OCI-LY3 (cell line): Measurements from ENCODE around the gene ITGAE.
"Not testable (repeated sequence)": the region's sequence is repeated elsewhere in the genome, so short reads cannot be mapped to it uniquely, and the experiment has no call there.

Experiments used
- H2AFZ ChIP-seq: fragments of 200-600, 300-600 bp; shearing (Covaris generic); 2 replicates; pipeline ENCODE4 v1.6.0; 2014; ENCODE audit warnings: antibody characterized with exemption, low read depth, low read length
- H3K27ac ChIP-seq: fragments of 200-600, 300-600 bp; sonication (generic); 2 replicates; pipeline ENCODE4 v1.5.1; 2014; ENCODE audit warnings: mild to moderate bottlenecking, low read length, moderate library complexity, mixed read lengths
- H3K27me3 ChIP-seq: fragments of 200-600, 300-600 bp; sonication (generic); 2 replicates; pipeline ENCODE4 v1.6.1; 2014; ENCODE audit warnings: low read depth, low read length, mixed read lengths
- H3K36me3 ChIP-seq: fragments of 200-600, 300-600 bp; sonication (generic); replicated peaks from 2 replicates; pipeline ENCODE3; 2014; ENCODE audit warnings: low read depth, low read length, mixed read lengths
- H3K4me1 ChIP-seq: fragments of 300-600, 200-600 bp; sonication (generic); 2 replicates; pipeline ENCODE4 v1.6.1; 2014; ENCODE audit warnings: low read length, mixed read lengths
- H3K4me2 ChIP-seq: fragments of 200-600, 300-600 bp; sonication (generic); 2 replicates; pipeline ENCODE4 v1.6.1; 2014; ENCODE audit warnings: low read length, mixed read lengths
- H3K4me3 ChIP-seq: fragments of 300-600, 200-600 bp; sonication (generic); 2 replicates; pipeline ENCODE4 v1.5.1; 2014; ENCODE audit warnings: antibody characterized with exemption, mild to moderate bottlenecking, low read length, moderate library complexity
- H3K79me2 ChIP-seq: fragments of 300-600, 200-600 bp; shearing (Covaris generic); 2 replicates; pipeline ENCODE4 v1.6.1; 2014; ENCODE audit warnings: mild to moderate bottlenecking, low read length, mixed read lengths
- H3K9ac ChIP-seq: fragments of 300-600, 200-600 bp; shearing (Covaris generic); 2 replicates; pipeline ENCODE4 v1.6.0; 2014; ENCODE audit warnings: mild to moderate bottlenecking, low read length, moderate library complexity
- H3K9me3 ChIP-seq: fragments of 200-600, 300-600 bp; shearing (Covaris generic); 2 replicates; pipeline ENCODE4 v1.6.1; 2014; ENCODE audit warnings: low read length, mixed read lengths; ENCODE audit not compliant: insufficient read depth
- H4K20me1 ChIP-seq: fragments of 200-600, 300-600 bp; sonication (generic); 2 replicates; pipeline ENCODE4 v1.6.1; 2016; ENCODE audit warnings: low read length, mixed read lengths; ENCODE audit not compliant: insufficient read depth
- CTCF ChIP-seq: fragments of 200-600, 300-600 bp; sonication (generic); IDR thresholded peaks from 2 replicates; pipeline ENCODE4 v1.5.1; 2014; ENCODE audit warnings: antibody characterized with exemption, low read length, low read depth
- EZH2phosphoT487 ChIP-seq: fragments of 200-600 bp; shearing (Covaris generic); IDR thresholded peaks from 2 replicates; pipeline ENCODE4 v1.6.1; 2018; ENCODE audit warnings: antibody characterized with exemption, mixed run types, low read depth

Gene ITGAE

GRCh38 chr17:3846437-3847164 lies 45.6 kb upstream of the ITGAE start:
- Histone ChIP-seq H3K9me3 (no peaks in the 10 kb centered on the region), H3K27me3 (no peaks in the 10 kb centered on the region), H3K79me2 (peaks cover 29% of the 10 kb centered on the region), H3K4me3 (peak overlapping the region; percentile 68), H4K20me1 (0 out of 2 replicates have a peak, but pooled peaks cover 8% of the 10 kb centered on the region), H2AFZ (peak overlapping the region; percentile 88), H3K4me1 (peaks cover 8% of the 10 kb centered on the region), H3K27ac (no peak overlapping the region), H3K9ac (0 out of 2 replicates have a peak overlapping the region, but pooled peaks have one; percentile 29), H3K36me3 (no peaks in the 10 kb centered on the region), H3K4me2 (peak overlapping the region; percentile 69)
- TF ChIP-seq CTCF: no peak
- TF ChIP-seq EZH2phosphoT487: no peak

- H3K27ac ChIP-seq: peak within 1 kb of the TSS; percentile 31
- H2AFZ ChIP-seq: peak within 1 kb of the TSS; percentile 88
- peak within 1 kb of the TSS; percentile 86 for H3K9ac ChIP-seq
- peaks cover 8% of the 10 kb centered on the region for H3K4me1 ChIP-seq
- H4K20me1 ChIP-seq: 0 out of 2 replicates have a peak, but pooled peaks cover 8% of the 10 kb centered on the region
- H3K4me3 ChIP-seq: peak within 1 kb of the TSS; percentile 87
- peak within 1 kb of the TSS; percentile 97 for H3K4me2 ChIP-seq
- H3K36me3 ChIP-seq: no peaks in the 10 kb centered on the region
- H3K79me2 ChIP-seq: peaks cover 29% of the 10 kb centered on the region
- peak; percentile 64 for TF ChIP-seq CTCF
- TF ChIP-seq EZH2phosphoT487: no peak
- no peaks in the 10 kb centered on the region for H3K27me3 ChIP-seq
- H3K9me3 ChIP-seq: no peaks in the 10 kb centered on the region
These were observed 44.8 kb upstream of the ITGAE start, which contains the start of gene NCBP3 for GRCh38 chr17:3845621-3846436. Gene NCBP3 (minus strand): TSS chr17:3846246. CDS start chr17:3846223, 23 bp downstream.

- Histone ChIP-seq H2AFZ (no peak overlapping the region), H3K4me3 (peak overlapping the region; percentile 87), H3K27me3 (no peaks in the 10 kb centered on the region), H3K9me3 (no peaks in the 10 kb centered on the region), H3K27ac (peak overlapping the region; percentile 31; the same call in 1 of the 2 replicates), H4K20me1 (0 out of 2 replicates have a peak, but pooled peaks cover 8% of the 10 kb centered on the region), H3K9ac (peak overlapping the region; percentile 86), H3K4me1 (peaks cover 8% of the 10 kb centered on the region), H3K4me2 (peak overlapping the region; percentile 97), H3K79me2 (peaks cover 29% of the 10 kb centered on the region), H3K36me3 (no peaks in the 10 kb centered on the region)
- TF ChIP-seq CTCF: no peak
- TF ChIP-seq EZH2phosphoT487: no peak
These were observed 44.3 kb upstream of the ITGAE start for GRCh38 chr17:3845291-3845620.

GRCh38 chr17:3844556-3844955 lies 43.6 kb upstream of the ITGAE start:
- H3K27ac ChIP-seq, H3K9ac ChIP-seq, H3K9me3 ChIP-seq, H2AFZ ChIP-seq, H3K4me1 ChIP-seq, H3K4me3 ChIP-seq, H3K36me3 ChIP-seq, H3K27me3 ChIP-seq, H4K20me1 ChIP-seq: not testable (repeated sequence)
- peaks cover 29% of the 10 kb centered on the region for H3K79me2 ChIP-seq
- H3K4me2 ChIP-seq: peak overlapping the region; percentile 97
